ENCODE results near the gene CPSF2.

- TF ChIP-seq CTCF (conservative IDR thresholded peaks at IDR 0.05; ENCODE audit: low read depth, low read length) (no peak), EZH2 (IDR thresholded peaks at IDR 0.05; ENCODE audit: low read length, unreplicated experiment) (no peak)
These were observed 22.9 kb downstream of the CPSF2 start for GRCh38 chr14:92144708-92145107.
